LHCN-M2 (cell line): Measurements from ENCODE around the gene MSH5. TPM values are rescaled to one million over a fixed set of nuclear protein-coding genes. Genes with fewer than 3 reads are reported as not detected.
"Not testable (repeated sequence)": the region's sequence is repeated elsewhere in the genome, so short reads cannot be mapped to it uniquely, and the experiment has no call there.

Experiments used
- DNase-seq: peaks from one replicate; pipeline ENCODE4 v3.0.0-alpha.2; 2012; ENCODE audit warnings: low read depth
- polyA plus RNA-seq: library from polyadenylated mRNA; unstranded; fragments of >200 nt; gene quantifications from one replicate; pipeline ENCODE4 v1.2.1, GENCODE V29; 2012; ENCODE audit warnings: missing spikeins
- total RNA-seq: library from RNA; depleted of rRNA; stranded (reverse); fragments of >200 nt; gene quantifications from 2 replicates; pipeline ENCODE4 v1.2.3, GENCODE V29; 2014; rRNA removed

Gene MSH5
- total RNA-seq, result 13.2 and 16.5 TPM in 2 replicates
- polyA plus RNA-seq, result 3.7 TPM

- peak; percentile 99 for DNase-seq
Measured at GRCh38 chr6:31739639-31740396, at the start of gene MSH5. TSS of gene MSH5 (plus strand) at chr6:31740005. CDS start at chr6:31740467, 462 bp downstream.

- DNase-seq, result no peak
Measured at GRCh38 chr6:31690231-31691077, 49.4 kb upstream of the MSH5 start.

- DNase-seq, result no peak
Measured at GRCh38 chr6:31691078-31691463, 48.7 kb upstream of the MSH5 start.

GRCh38 chr6:31691564-31692108, 48.2 kb upstream of the MSH5 start:
- no peak for DNase-seq

- DNase-seq, result no peak
Measured at GRCh38 chr6:31692353-31692752, 47.5 kb upstream of the MSH5 start.

GRCh38 chr6:31692886-31693285, 46.9 kb upstream of the MSH5 start:
- no peak for DNase-seq

GRCh38 chr6:31693535-31693934, 46.3 kb upstream of the MSH5 start:
- DNase-seq, result no peak

GRCh38 chr6:31697555-31697954, 42.2 kb upstream of the MSH5 start:
- DNase-seq, result no peak

- no peak for DNase-seq
Measured at GRCh38 chr6:31700740-31701401, 38.9 kb upstream of the MSH5 start.

- peak; percentile 63 for DNase-seq
Measured at GRCh38 chr6:31701666-31702404, 38.0 kb upstream of the MSH5 start.

- no peak for DNase-seq
Measured at GRCh38 chr6:31702405-31702818, 37.4 kb upstream of the MSH5 start.

GRCh38 chr6:31702819-31703716, 36.7 kb upstream of the MSH5 start, which contains the start of gene ABHD16A:
TSS of gene ABHD16A (minus strand) at chr6:31703324. CDS start at chr6:31703281, 43 bp downstream.
- peak; percentile 98 for DNase-seq

GRCh38 chr6:31705931-31706330, 33.9 kb upstream of the MSH5 start:
- DNase-seq, result no peak

- DNase-seq, result no peak
Measured at GRCh38 chr6:31706599-31706998, 33.2 kb upstream of the MSH5 start, which contains the start of gene LY6G6F. TSS of gene LY6G6F (plus strand) at chr6:31706866. CDS start at chr6:31706907, 41 bp downstream.

GRCh38 chr6:31707701-31708100, 32.1 kb upstream of the MSH5 start:
- no peak for DNase-seq

GRCh38 chr6:31708224-31708623, 31.6 kb upstream of the MSH5 start:
- no peak for DNase-seq

GRCh38 chr6:31709157-31709556, 30.6 kb upstream of the MSH5 start:
- DNase-seq, result not testable (repeated sequence)

- DNase-seq, result no peak
Measured at GRCh38 chr6:31710523-31711219, 29.1 kb upstream of the MSH5 start.

GRCh38 chr6:31711233-31711632, 28.6 kb upstream of the MSH5 start:
- DNase-seq, result no peak
